Skeletal muscle satellite cell (primary cell): ENCODE data around the gene WNT4.

Experiments used
- H3K27me3 ChIP-seq: 2 replicates; pipeline ENCODE4 v1.7.0; 2013; ENCODE audit warnings: low read length; ENCODE audit not compliant: control insufficient read depth, insufficient read depth
- H3K36me3 ChIP-seq: 2 replicates; pipeline ENCODE4 v1.7.0; 2013; ENCODE audit warnings: mild to moderate bottlenecking, control low read depth, low read length; ENCODE audit not compliant: insufficient read depth
- H3K4me1 ChIP-seq: 2 replicates; pipeline ENCODE4 v1.7.0; 2013; ENCODE audit warnings: low read length; ENCODE audit not compliant: control insufficient read depth, insufficient read depth
- H3K4me2 ChIP-seq: 2 replicates; pipeline ENCODE4 v1.7.0; 2013; ENCODE audit warnings: mild to moderate bottlenecking, low read length
- H3K4me3 ChIP-seq: 2 replicates; pipeline ENCODE4 v1.7.0; 2013; ENCODE audit warnings: low read length
- H3K9ac ChIP-seq: 2 replicates; pipeline ENCODE4 v1.7.0; 2013; ENCODE audit warnings: mild to moderate bottlenecking, low read depth, low read length, moderate library complexity
- H3K9me3 ChIP-seq: replicated peaks from 2 replicates; pipeline ENCODE4 v1.7.0; 2013; ENCODE audit warnings: mild to moderate bottlenecking, control low read depth, low read length

The WNT4 gene

GRCh38 chr1:22115286-22115685, 27.6 kb downstream of the WNT4 start:
- no peaks in the 10 kb centered on the region for H3K27me3 ChIP-seq
- H3K4me1 ChIP-seq = peaks cover 12% of the 10 kb centered on the region
- H3K36me3 ChIP-seq = peaks cover 65% of the 10 kb centered on the region
- no peak overlapping the region for H3K4me3 ChIP-seq
- no peak overlapping the region for H3K4me2 ChIP-seq
- no peaks in the 10 kb centered on the region for H3K9me3 ChIP-seq
- H3K9ac ChIP-seq = no peak overlapping the region

DNA sequence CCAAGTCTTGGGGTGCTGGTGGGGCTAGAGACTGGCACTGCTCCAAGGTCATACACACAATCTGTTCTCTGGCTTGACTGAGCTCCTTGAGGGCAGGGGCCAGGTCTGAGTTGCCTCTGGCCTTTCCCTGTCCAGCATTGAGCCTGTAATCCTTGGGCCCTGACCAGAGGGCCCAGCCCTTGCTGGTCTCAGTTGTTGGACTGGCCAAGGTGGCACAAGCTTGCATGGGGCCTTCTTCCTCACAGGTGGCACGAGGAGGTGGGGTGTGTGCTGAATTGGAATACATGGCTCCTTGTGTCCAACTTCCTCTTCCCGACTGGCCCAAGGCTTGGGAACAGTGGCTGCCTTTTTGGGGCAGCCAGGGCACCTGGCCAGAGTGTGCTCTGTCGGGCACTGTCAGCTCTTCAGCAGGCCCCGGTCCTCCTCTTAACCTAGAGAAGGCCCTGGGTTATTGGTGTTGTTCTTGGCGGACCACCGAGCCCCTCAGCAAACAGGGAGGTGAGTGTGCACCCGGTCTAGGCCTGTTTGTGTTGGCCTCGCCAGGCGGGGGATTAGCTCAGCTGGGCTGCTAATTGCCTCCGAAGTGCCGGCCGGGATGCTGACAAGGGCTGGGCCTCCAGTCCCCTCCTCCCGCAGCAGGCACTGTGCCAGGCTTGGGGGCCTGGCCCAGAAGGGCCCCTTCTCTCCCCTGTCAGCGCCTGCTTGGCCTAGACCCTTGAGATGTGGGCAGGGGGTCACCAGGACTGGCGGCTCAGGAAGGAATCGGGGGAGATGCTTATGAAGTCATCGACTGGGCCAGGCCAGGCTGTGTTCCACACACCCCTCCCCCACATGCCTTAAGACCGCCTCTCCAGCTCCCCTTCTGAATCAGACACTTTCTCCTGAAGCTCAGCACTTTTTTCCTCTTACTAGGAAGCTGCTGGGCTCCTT, 28.5 kb downstream of the WNT4 start:
- H3K4me3 ChIP-seq = no peak overlapping the region
- no peaks in the 10 kb centered on the region for H3K27me3 ChIP-seq
- no peaks in the 10 kb centered on the region for H3K9me3 ChIP-seq
- H3K36me3 ChIP-seq = peaks cover 66% of the 10 kb centered on the region
- H3K9ac ChIP-seq = no peak overlapping the region
- peaks cover 12% of the 10 kb centered on the region for H3K4me1 ChIP-seq
- no peak overlapping the region for H3K4me2 ChIP-seq

GRCh38 chr1:22112554-22112953, 30.3 kb downstream of the WNT4 start:
- no peaks in the 10 kb centered on the region for H3K9me3 ChIP-seq
- H3K4me3 ChIP-seq = no peak overlapping the region
- peaks cover 65% of the 10 kb centered on the region for H3K36me3 ChIP-seq
- no peaks in the 10 kb centered on the region for H3K27me3 ChIP-seq
- H3K4me2 ChIP-seq = no peak overlapping the region
- peaks cover 12% of the 10 kb centered on the region for H3K4me1 ChIP-seq
- no peak overlapping the region for H3K9ac ChIP-seq

DNA sequence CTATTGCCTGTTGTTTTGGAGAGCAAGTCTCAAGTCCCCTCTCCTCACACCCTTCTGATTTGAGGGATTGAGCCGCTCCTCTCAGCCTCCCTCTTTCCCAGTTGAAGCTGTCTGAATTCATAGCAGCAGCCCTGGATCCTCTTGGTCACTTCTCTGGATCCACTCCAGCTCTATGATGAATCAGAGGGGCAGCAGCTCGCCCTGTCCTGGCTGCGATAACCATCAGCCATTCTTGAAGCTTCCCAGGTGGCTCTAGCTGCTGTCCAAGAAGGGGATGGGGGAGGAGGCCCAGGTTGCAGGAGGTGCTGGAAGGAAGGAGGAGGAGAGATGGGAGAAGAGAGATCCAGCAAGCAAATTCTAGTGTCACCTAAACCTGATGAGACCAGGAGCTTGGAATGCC, 31.3 kb downstream of the WNT4 start:
- no peak overlapping the region for H3K4me3 ChIP-seq
- no peaks in the 10 kb centered on the region for H3K27me3 ChIP-seq
- H3K4me1 ChIP-seq = peaks cover 12% of the 10 kb centered on the region
- H3K36me3 ChIP-seq = peaks cover 66% of the 10 kb centered on the region
- no peak overlapping the region for H3K9ac ChIP-seq
- no peaks in the 10 kb centered on the region for H3K9me3 ChIP-seq
- no peak overlapping the region for H3K4me2 ChIP-seq

DNA sequence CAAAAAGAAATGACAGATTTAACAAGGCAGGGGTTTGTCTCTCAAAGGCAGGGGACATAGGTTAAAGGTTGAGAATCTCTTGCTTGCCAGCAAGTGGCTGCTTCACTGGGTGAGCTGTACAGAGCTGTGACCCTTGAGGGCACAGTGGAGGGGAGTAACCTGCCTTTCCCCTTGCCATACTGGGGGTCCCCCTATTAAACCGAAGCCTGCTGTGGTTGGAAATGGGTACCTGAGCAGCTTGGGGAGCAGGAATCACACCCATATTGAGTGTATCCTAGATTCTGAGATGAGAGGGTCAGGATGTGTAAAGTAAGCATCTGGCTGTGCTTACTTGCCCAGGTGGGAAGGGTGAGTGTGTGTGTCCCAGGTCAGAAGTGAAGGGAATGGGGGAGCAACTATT, 31.8 kb downstream of the WNT4 start:
- Histone ChIP-seq H3K9me3 (no peaks in the 10 kb centered on the region), H3K4me1 (peaks cover 12% of the 10 kb centered on the region), H3K36me3 (peaks cover 66% of the 10 kb centered on the region), H3K4me3 (no peak overlapping the region), H3K9ac (no peak overlapping the region), H3K27me3 (no peaks in the 10 kb centered on the region), H3K4me2 (no peak overlapping the region)

DNA sequence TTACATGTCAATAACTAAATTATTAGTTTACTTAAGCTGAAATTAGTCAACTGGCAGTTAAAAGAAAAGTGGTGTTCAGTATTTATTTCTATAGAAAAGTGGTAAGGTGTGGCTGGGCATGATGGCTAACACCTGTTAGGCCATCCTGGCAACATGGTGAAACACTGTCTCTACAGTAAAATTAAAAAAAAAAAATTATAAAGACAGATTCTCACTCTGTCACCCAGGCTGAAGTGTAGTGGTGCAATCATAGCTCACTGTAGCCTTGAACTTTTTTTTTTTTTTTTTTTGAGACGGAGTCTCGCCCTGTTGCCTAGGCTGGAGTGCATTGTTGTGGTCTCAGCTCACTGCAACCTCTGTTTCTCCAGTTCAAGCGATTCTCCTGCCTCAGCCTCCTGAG, 32.9 kb downstream of the WNT4 start:
- Histone ChIP-seq H3K4me2 (no peak overlapping the region), H3K9ac (no peak overlapping the region), H3K4me1 (peaks cover 12% of the 10 kb centered on the region), H3K9me3 (no peaks in the 10 kb centered on the region), H3K4me3 (no peak overlapping the region), H3K27me3 (no peaks in the 10 kb centered on the region), H3K36me3 (peaks cover 65% of the 10 kb centered on the region)

DNA sequence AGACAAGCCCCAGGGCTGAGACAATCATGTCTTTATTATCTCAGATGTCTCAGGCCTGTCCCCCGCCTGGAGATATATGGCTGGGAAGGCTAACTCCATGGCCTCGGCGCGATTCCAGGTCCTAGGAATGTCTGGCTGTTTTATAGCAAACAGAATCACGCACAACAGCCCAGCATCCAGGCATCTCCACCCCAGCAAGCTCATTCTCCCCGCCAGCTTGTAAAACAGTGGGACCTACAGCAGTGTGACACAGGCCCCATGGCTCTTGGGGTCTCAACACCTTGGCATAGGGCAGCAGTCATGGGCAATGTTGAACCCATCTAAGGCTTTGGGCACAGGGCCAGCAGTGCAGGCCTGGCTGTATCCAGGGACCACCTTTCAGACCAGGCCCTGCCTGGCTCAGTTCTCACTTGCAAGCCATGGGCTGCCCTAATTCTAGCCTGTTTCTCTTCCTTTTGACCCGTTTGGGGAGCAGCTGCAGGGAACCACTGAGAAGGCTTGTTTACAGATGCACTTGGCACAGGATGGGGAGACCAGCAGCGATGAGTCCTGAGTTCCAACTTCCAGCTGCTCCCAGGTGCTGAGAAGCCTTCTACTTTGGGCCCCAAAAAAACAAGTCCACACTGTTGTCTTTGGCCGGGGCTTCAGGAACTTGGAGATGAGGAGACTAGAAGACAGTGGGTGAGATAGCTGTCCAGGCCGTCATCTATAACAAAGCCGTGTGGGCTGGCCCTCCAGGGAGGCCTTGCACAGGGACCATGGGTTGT, 34.4 kb downstream of the WNT4 start:
- no peak overlapping the region for H3K4me3 ChIP-seq
- no peak overlapping the region for H3K4me2 ChIP-seq
- H3K27me3 ChIP-seq = no peaks in the 10 kb centered on the region
- H3K4me1 ChIP-seq = peaks cover 6% of the 10 kb centered on the region
- no peak overlapping the region for H3K9ac ChIP-seq
- no peaks in the 10 kb centered on the region for H3K9me3 ChIP-seq
- H3K36me3 ChIP-seq = peaks cover 57% of the 10 kb centered on the region

DNA sequence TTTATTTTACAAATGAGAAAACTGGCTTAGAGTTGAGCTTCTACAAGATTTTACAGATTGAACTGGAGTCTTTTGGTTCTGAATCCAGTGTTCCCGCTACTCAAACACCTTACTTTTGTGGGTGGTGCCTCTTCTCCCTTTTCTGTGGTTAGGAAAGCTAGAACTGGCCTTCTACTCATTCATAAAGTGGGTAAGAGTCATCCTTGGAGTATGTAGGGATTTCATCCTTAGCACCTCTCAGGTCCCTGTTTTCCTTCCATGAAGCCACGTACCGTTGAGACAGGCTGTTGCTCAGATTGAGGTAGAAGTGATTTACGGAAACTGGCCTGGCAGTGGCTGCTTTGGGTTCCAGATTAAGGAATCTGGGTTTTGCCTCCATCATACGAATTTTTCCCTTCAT, 35.8 kb downstream of the WNT4 start:
- no peaks in the 10 kb centered on the region for H3K27me3 ChIP-seq
- H3K4me1 ChIP-seq = peaks cover 6% of the 10 kb centered on the region
- no peak overlapping the region for H3K4me2 ChIP-seq
- no peak overlapping the region for H3K4me3 ChIP-seq
- H3K9ac ChIP-seq = no peak overlapping the region
- H3K36me3 ChIP-seq = peaks cover 56% of the 10 kb centered on the region
- no peaks in the 10 kb centered on the region for H3K9me3 ChIP-seq

DNA sequence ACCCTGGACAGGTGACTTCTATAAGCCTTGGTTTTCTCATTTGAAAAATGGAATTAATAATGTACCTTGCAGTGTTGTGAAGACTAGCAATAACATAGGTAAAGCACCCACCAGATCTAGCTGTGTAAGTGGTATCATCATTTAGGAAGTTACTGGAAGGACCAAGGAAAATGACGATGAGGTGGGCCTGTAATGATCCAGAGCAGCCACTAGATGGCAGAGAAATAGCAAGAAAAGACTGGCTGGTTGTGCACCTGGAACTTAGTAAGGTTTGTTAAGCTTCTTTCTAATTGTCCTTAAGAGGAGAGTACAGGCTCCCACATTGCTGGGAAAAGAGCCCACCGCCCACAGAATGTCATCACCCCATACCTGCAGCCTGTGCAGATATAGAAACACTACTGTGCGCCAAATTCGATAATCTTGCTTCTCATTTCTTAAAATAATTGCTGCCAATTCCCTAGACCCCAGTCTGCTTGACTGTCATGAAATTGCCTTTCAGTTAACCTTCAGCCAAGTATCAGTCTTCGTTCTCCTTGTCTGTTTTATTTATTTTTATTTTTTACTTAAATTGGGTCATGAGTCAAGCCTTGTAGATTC, 37.2 kb downstream of the WNT4 start:
- Histone ChIP-seq H3K4me2 (no peak overlapping the region), H3K9me3 (no peaks in the 10 kb centered on the region), H3K36me3 (peaks cover 60% of the 10 kb centered on the region), H3K4me1 (no peaks in the 10 kb centered on the region), H3K27me3 (no peaks in the 10 kb centered on the region), H3K4me3 (no peak overlapping the region), H3K9ac (no peak overlapping the region)

GRCh38 chr1:22104865-22105437, 37.9 kb downstream of the WNT4 start:
- no peaks in the 10 kb centered on the region for H3K27me3 ChIP-seq
- H3K9me3 ChIP-seq = no peaks in the 10 kb centered on the region
- no peak overlapping the region for H3K4me2 ChIP-seq
- H3K4me1 ChIP-seq = no peaks in the 10 kb centered on the region
- no peak overlapping the region for H3K9ac ChIP-seq
- peaks cover 67% of the 10 kb centered on the region for H3K36me3 ChIP-seq
- H3K4me3 ChIP-seq = no peak overlapping the region

DNA sequence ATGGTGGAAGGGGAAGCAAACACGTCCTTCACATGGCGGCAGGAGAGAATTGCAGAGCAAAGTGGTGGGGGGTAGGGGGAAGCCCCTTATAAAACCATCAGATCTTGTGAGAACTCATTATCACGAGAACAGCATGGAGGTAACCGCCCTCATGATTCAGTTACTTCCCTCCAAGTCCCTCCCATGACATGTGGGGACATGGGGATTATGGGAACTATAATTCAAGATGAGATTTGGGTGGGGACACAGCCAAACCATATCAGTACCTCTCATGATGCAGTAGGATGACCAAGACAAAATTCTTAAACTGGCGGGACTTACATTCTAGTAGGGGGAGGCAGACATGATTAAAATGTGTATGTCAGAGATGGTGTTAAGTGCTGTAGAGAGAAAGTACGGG, 38.8 kb downstream of the WNT4 start:
- Histone ChIP-seq H3K27me3 (no peaks in the 10 kb centered on the region), H3K9me3 (no peaks in the 10 kb centered on the region), H3K36me3 (peaks cover 67% of the 10 kb centered on the region), H3K4me3 (no peak overlapping the region), H3K4me2 (no peak overlapping the region), H3K9ac (no peak overlapping the region), H3K4me1 (no peaks in the 10 kb centered on the region)
